H9 (cell line): ENCODE measurements around the gene TMEM242. TPM values are rescaled to one million over a fixed set of nuclear protein-coding genes. Genes with fewer than 3 reads are reported as not detected.
A peak's percentile ranks its signal among the peaks of the same experiment; 100 is the strongest.

Experiments
- DNase-seq: peaks from one replicate; pipeline ENCODE4 v3.0.0-alpha.2; 2017
- H2AFZ ChIP-seq: one replicate; pipeline ENCODE4 v1.6.1; 2013; ENCODE audit warnings: mild to moderate bottlenecking, low read length, control low read depth, moderate library complexity
- H2AK5ac ChIP-seq: 2 replicates; pipeline ENCODE4 v1.6.1; 2013; ENCODE audit warnings: low read length, control low read depth, mixed read lengths; ENCODE audit not compliant: insufficient read length
- H2BK120ac ChIP-seq: one replicate; pipeline ENCODE4 v1.6.1; 2013; ENCODE audit warnings: low read depth, mild to moderate bottlenecking, low read length, control low read depth, inconsistent platforms; ENCODE audit not compliant: poor library complexity, severe bottlenecking
- H2BK12ac ChIP-seq: 2 replicates; pipeline ENCODE4 v1.6.1; 2013; ENCODE audit warnings: low read length, control low read depth, mixed read lengths, low read depth; ENCODE audit not compliant: insufficient read length
- H2BK15ac ChIP-seq: 2 replicates; pipeline ENCODE4 v1.6.1; 2013; ENCODE audit warnings: low read depth, low read length, control low read depth
- H2BK20ac ChIP-seq: one replicate; pipeline ENCODE4 v1.6.1; 2013; ENCODE audit warnings: low read depth, mild to moderate bottlenecking, low read length, control low read depth, inconsistent platforms; ENCODE audit not compliant: poor library complexity, severe bottlenecking
- H2BK5ac ChIP-seq: 2 replicates; pipeline ENCODE4 v1.6.1; 2013; ENCODE audit warnings: low read length, control low read depth, mixed read lengths; ENCODE audit not compliant: insufficient read length
- H3K14ac ChIP-seq: 2 replicates; pipeline ENCODE4 v1.6.1; 2013; ENCODE audit warnings: low read length, control low read depth; ENCODE audit not compliant: insufficient read depth
- H3K18ac ChIP-seq: 2 replicates; pipeline ENCODE4 v1.6.1; 2013; ENCODE audit warnings: low read depth, mild to moderate bottlenecking, mixed read lengths, low read length, control low read depth; ENCODE audit not compliant: insufficient read length
- H3K23ac ChIP-seq: 2 replicates; pipeline ENCODE4 v1.6.1; 2013; ENCODE audit warnings: low read length, control low read depth, mixed read lengths, low read depth; ENCODE audit not compliant: insufficient read length
- H3K23me2 ChIP-seq: 2 replicates; pipeline ENCODE4 v1.6.1; 2013; ENCODE audit warnings: low read depth, mild to moderate bottlenecking, mixed read lengths, low read length, control low read depth; ENCODE audit not compliant: insufficient read length, poor library complexity, severe bottlenecking
- H3K27ac ChIP-seq: 2 replicates; pipeline ENCODE4 v1.5.1; 2013; ENCODE audit warnings: low read length, control low read depth, mixed read lengths, low read depth; ENCODE audit not compliant: insufficient read length
- H3K27me3 ChIP-seq: 2 replicates; pipeline ENCODE4 v1.6.1; 2013; ENCODE audit warnings: low read length, control low read depth, inconsistent platforms; ENCODE audit not compliant: insufficient read depth
- H3K4ac ChIP-seq: 2 replicates; pipeline ENCODE4 v1.6.1; 2013; ENCODE audit warnings: low read depth, mild to moderate bottlenecking, control low read depth, inconsistent platforms, low read length, moderate library complexity
- H3K4me1 ChIP-seq: 2 replicates; pipeline ENCODE4 v1.6.1; 2013; ENCODE audit warnings: low read length, control low read depth, inconsistent platforms; ENCODE audit not compliant: insufficient read depth
- H3K4me2 ChIP-seq: 2 replicates; pipeline ENCODE4 v1.6.1; 2013; ENCODE audit warnings: low read length, control low read depth, mixed read lengths; ENCODE audit not compliant: insufficient read length, insufficient read depth
- H3K56ac ChIP-seq: 2 replicates; pipeline ENCODE4 v1.6.1; 2013; ENCODE audit warnings: low read depth, mild to moderate bottlenecking, mixed read lengths, low read length, control low read depth; ENCODE audit not compliant: insufficient read length
- H3K79me1 ChIP-seq: 2 replicates; pipeline ENCODE4 v1.6.1; 2013; ENCODE audit warnings: low read depth, mild to moderate bottlenecking, moderate library complexity, low read length, control low read depth, inconsistent platforms; ENCODE audit not compliant: insufficient read depth, poor library complexity, severe bottlenecking
- H3K79me2 ChIP-seq: 2 replicates; pipeline ENCODE4 v1.6.1; 2013; ENCODE audit warnings: low read length, control low read depth, inconsistent platforms; ENCODE audit not compliant: insufficient read depth
- H3K9ac ChIP-seq: 2 replicates; pipeline ENCODE4 v1.6.1; 2013; ENCODE audit warnings: low read length, control low read depth, mixed read lengths; ENCODE audit not compliant: insufficient read length; ENCODE audit errors: extremely low read depth
- H3K9me3 ChIP-seq: one replicate; pipeline ENCODE4 v1.6.1; 2013; ENCODE audit warnings: low read depth, low read length, inconsistent platforms; ENCODE audit not compliant: control insufficient read depth
- H3T11ph ChIP-seq: one replicate; pipeline ENCODE4 v1.6.1; 2013; ENCODE audit warnings: mild to moderate bottlenecking, low read length, control low read depth, inconsistent platforms
- H4K20me1 ChIP-seq: one replicate; pipeline ENCODE4 v1.6.1; 2013; ENCODE audit not compliant: control insufficient read depth, insufficient read length, insufficient read depth
- H4K5ac ChIP-seq: 2 replicates; pipeline ENCODE4 v1.6.1; 2013; ENCODE audit warnings: low read depth, mild to moderate bottlenecking, mixed read lengths, low read length, control low read depth; ENCODE audit not compliant: insufficient read length
- H4K8ac ChIP-seq: replicated peaks from 2 replicates; pipeline ENCODE4 v1.6.1; 2013; ENCODE audit warnings: low read length, control low read depth, mixed read lengths, low read depth; ENCODE audit not compliant: insufficient read length
- H4K91ac ChIP-seq: 2 replicates; pipeline ENCODE4 v1.6.1; 2013; ENCODE audit warnings: low read depth, mild to moderate bottlenecking, moderate library complexity, mixed read lengths, low read length, control low read depth; ENCODE audit not compliant: insufficient read length
- H3K27ac Mint-ChIP-seq, 3 experiments: 2 replicates in 2 of 3; 3 replicates in 1 of 3; pipeline ENCODE4 v1.8.0; 2020 to 2021; ENCODE audit warnings: mixed read lengths in 3 of 3, mild to moderate bottlenecking in 1 of 3, moderate library complexity in 1 of 3
- H3K27me3 Mint-ChIP-seq: 2 replicates; pipeline ENCODE4 v1.8.0; 2021; ENCODE audit warnings: low read depth, mild to moderate bottlenecking, moderate library complexity, mixed read lengths
- H3K36me3 Mint-ChIP-seq, 3 experiments: 2 replicates in 2 of 3; 3 replicates in 1 of 3; pipeline ENCODE4 v1.8.0; 2020 to 2021; ENCODE audit warnings: low read depth in 3 of 3, mixed read lengths in 3 of 3; ENCODE audit not compliant: insufficient read depth in 1 of 3
- H3K4me1 Mint-ChIP-seq, 2 experiments: 2 replicates each; pipeline ENCODE4 v1.8.0; 2020; ENCODE audit warnings: mixed read lengths in 2 of 2
- H3K4me3 Mint-ChIP-seq, 2 experiments: 2 replicates in 1 of 2; 3 replicates in 1 of 2; pipeline ENCODE4 v1.8.0; 2020 to 2021; ENCODE audit warnings: mild to moderate bottlenecking in 2 of 2, mixed read lengths in 2 of 2, moderate library complexity in 1 of 2
- H3K9me3 Mint-ChIP-seq, 2 experiments: 2 replicates in 1 of 2; 3 replicates in 1 of 2; pipeline ENCODE4 v1.8.0; 2020; ENCODE audit warnings: mild to moderate bottlenecking in 2 of 2, mixed read lengths in 2 of 2, moderate library complexity in 1 of 2
- WGBS: extraction: QIAGEN DNeasy Blood & Tissue Kit; methylation state at CpG from one replicate; pipeline ENCODE4 v1.1.7; 2013; ENCODE audit warnings: missing lambda C conversion rate, low lambda C conversion rate, mixed read lengths; ENCODE audit not compliant: insufficient read length; ENCODE audit errors: extremely low coverage; 5-methylcytosine and 5-hydroxymethylcytosine counted together
- total RNA-seq: library from RNA; stranded (reverse); gene quantifications from 2 replicates; pipeline ENCODE4 v1.2.1, GENCODE V29; 2021
- TF ChIP-seq, protein P1 (sequence below): fragments of 200-600 bp; sonication (generic); conservative IDR thresholded peaks from 3 replicates; pipeline ENCODE4 v1.8.0; 2021; ENCODE audit warnings: antibody characterized with exemption, mild to moderate bottlenecking

TMEM242 gene
- total RNA-seq, 1 experiment from 2014 or later, result 10.5 TPM

DNA sequence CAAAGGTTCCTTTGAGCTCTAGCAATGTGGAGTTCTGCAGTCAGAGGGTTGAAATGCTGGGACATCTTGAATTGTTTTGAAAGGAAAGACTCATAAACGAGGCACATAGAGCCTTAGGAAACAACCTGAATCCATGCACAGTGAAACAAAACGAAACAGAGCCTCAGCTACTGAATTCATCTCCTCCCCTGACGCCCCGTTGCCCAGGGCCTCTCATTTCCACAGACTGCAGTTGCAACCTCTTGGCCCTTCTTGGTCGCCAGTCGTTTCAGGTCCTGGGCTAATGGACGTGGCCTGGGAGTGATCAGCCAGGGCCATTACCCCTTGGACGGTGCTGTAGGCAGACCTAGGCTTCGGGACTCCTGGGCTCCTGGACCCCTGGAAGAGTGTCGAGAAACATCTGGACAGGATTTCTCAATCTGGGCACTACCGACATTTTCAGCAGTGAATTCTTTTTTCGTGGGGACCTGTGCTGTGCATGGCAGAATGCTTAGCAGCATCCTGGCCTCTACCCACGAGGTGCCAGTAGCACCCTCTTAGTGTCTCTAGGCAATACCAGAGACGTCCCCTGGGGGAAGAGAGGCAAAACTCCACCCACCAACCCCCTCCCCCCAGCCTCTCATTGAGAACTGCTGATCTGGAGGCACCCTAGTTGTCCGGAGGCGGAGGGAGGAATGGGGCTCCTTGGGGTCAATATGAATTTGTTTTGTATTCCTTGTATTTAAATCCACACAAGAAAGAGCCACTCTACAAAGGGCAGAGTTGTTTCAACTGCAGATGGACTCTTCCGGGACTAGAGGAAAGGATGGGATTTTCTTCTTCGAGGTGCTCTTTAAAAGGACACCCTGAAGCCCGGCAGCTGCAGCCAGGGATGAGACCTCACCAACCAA lies 50.2 kb downstream of the TMEM242 start:
- no peak overlapping the region for H2BK120ac ChIP-seq
- no peak overlapping the region for H2AFZ ChIP-seq
- Mint-ChIP-seq H3K4me3 (peak overlapping the region; percentile 29 to 61; a peak in 3 of 5 replicates), H3K9me3 (peaks cover 7 to 8% of the 10 kb centered on the region in 2 experiments), H3K27me3 (peaks cover 29% of the 10 kb centered on the region), H3K36me3 (peaks cover 2 to 9% (median 7%) of the 10 kb centered on the region in 3 experiments; a peak in 6 of 7 replicates), H3K4me1 (peaks cover 20 to 21% of the 10 kb centered on the region in 2 experiments), H3K27ac (no peak overlapping the region)
- H3K79me2 ChIP-seq, result no peaks in the 10 kb centered on the region
- H3K9me3 ChIP-seq, result no peaks in the 10 kb centered on the region
- H3K4me2 ChIP-seq, result peak overlapping the region; percentile 30
- no peak overlapping the region for H3K27ac ChIP-seq
- no peak overlapping the region for H3K14ac ChIP-seq
- no peaks in the 10 kb centered on the region for H3K79me1 ChIP-seq
- no peak overlapping the region for H2BK15ac ChIP-seq
- H2AK5ac ChIP-seq, result no peak overlapping the region
- H4K8ac ChIP-seq, result no peak overlapping the region
- H4K20me1 ChIP-seq, result peaks cover 2% of the 10 kb centered on the region
- H3K4me1 ChIP-seq, result peaks cover 2% of the 10 kb centered on the region; the same call in 1 of the 2 replicates
- H3K27me3 ChIP-seq, result no peaks in the 10 kb centered on the region; the same call in 1 of the 2 replicates
- no peak overlapping the region for H4K5ac ChIP-seq
- no peak overlapping the region for H3K23ac ChIP-seq
- H3K9ac ChIP-seq, result no peak overlapping the region
- no CpG with 5 or more reads among the region's 19 CpGs for WGBS
- no peak overlapping the region for H3K56ac ChIP-seq
- no peak overlapping the region for H2BK20ac ChIP-seq
- no peak overlapping the region for H3K4ac ChIP-seq
- no peak overlapping the region for H3T11ph ChIP-seq
- TF ChIP-seq, protein P1, sequence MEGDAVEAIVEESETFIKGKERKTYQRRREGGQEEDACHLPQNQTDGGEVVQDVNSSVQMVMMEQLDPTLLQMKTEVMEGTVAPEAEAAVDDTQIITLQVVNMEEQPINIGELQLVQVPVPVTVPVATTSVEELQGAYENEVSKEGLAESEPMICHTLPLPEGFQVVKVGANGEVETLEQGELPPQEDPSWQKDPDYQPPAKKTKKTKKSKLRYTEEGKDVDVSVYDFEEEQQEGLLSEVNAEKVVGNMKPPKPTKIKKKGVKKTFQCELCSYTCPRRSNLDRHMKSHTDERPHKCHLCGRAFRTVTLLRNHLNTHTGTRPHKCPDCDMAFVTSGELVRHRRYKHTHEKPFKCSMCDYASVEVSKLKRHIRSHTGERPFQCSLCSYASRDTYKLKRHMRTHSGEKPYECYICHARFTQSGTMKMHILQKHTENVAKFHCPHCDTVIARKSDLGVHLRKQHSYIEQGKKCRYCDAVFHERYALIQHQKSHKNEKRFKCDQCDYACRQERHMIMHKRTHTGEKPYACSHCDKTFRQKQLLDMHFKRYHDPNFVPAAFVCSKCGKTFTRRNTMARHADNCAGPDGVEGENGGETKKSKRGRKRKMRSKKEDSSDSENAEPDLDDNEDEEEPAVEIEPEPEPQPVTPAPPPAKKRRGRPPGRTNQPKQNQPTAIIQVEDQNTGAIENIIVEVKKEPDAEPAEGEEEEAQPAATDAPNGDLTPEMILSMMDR, result peak; percentile 43
- peaks cover 4% of the 10 kb centered on the region for H3K23me2 ChIP-seq
- H2BK5ac ChIP-seq, result no peak overlapping the region
- peak; percentile 58 for DNase-seq
- no peak overlapping the region for H3K18ac ChIP-seq
- no peak overlapping the region for H4K91ac ChIP-seq
- no peak overlapping the region for H2BK12ac ChIP-seq
